ENCODE measurements around the gene OIP5.
"Not testable (repeated sequence)": the region's sequence is repeated elsewhere in the genome, so short reads cannot be mapped to it uniquely, and the experiment has no call there.

The OIP5 gene

GRCh38 chr15:41301139-41301538, 31.3 kb downstream of the OIP5 start:
- not testable (repeated sequence) for DNase-seq

- no peak for DNase-seq
Measured at GRCh38 chr15:41292521-41292920, 39.9 kb downstream of the OIP5 start.

GRCh38 chr15:41291065-41291631, 41.2 kb downstream of the OIP5 start:
- DNase-seq, result no peak

GRCh38 chr15:41289953-41290352, 42.4 kb downstream of the OIP5 start:
- no peak for DNase-seq

- DNase-seq, result no peak
Measured at GRCh38 chr15:41288464-41288863, 43.9 kb downstream of the OIP5 start.

- no peak for DNase-seq
Measured at GRCh38 chr15:41286665-41287333, 45.6 kb downstream of the OIP5 start.

GRCh38 chr15:41285285-41285684, 47.1 kb downstream of the OIP5 start:
- DNase-seq, result no peak

GRCh38 chr15:41284427-41285177, 47.8 kb downstream of the OIP5 start:
- peak; percentile 12 for DNase-seq

- peak; percentile 87 for DNase-seq
Measured at GRCh38 chr15:41283653-41284426, 48.6 kb downstream of the OIP5 start.

GRCh38 chr15:41282980-41283652, 49.3 kb downstream of the OIP5 start:
- not testable (repeated sequence) for DNase-seq

- DNase-seq, result not testable (repeated sequence)
Measured at GRCh38 chr15:41282436-41282835, 50.0 kb downstream of the OIP5 start.

- no peak for DNase-seq
Measured at GRCh38 chr15:41281236-41281635, 51.2 kb downstream of the OIP5 start.

GRCh38 chr15:41279535-41280283, 52.7 kb downstream of the OIP5 start:
- no peak for DNase-seq

GRCh38 chr15:41278319-41278718, 54.1 kb downstream of the OIP5 start:
- DNase-seq, result no peak

- no peak for DNase-seq
Measured at GRCh38 chr15:41276831-41277230, 55.6 kb downstream of the OIP5 start.

GRCh38 chr15:41269887-41270286, 62.5 kb downstream of the OIP5 start:
- DNase-seq, result no peak

GRCh38 chr15:41263891-41264351, 68.5 kb downstream of the OIP5 start:
- no peak for DNase-seq

- DNase-seq, result no peak
Measured at GRCh38 chr15:41262571-41262970, 69.8 kb downstream of the OIP5 start.

GRCh38 chr15:41260924-41261323, 71.5 kb downstream of the OIP5 start:
- not testable (repeated sequence) for DNase-seq

GRCh38 chr15:41259546-41260189, 72.7 kb downstream of the OIP5 start:
- no peak for DNase-seq
